Neural progenitor cell (in vitro differentiated cells): ENCODE measurements around the gene PKD2L1. TPM values are rescaled to one million over a fixed set of nuclear protein-coding genes. Genes with fewer than 3 reads are reported as not detected.

Experiments
- DNase-seq: peaks from one replicate; pipeline ENCODE4 v3.0.0-alpha.2; 2016; ENCODE audit warnings: low spot score
- H2AFZ ChIP-seq: fragments of 200-600 bp; sonication (generic); replicated peaks from 2 replicates; pipeline ENCODE4 v1.6.1; 2016; ENCODE audit warnings: antibody characterized with exemption
- H3F3A ChIP-seq: fragments of 200-600 bp; sonication (generic); 2 replicates; pipeline ENCODE4 v1.6.1; 2016; ENCODE audit warnings: antibody characterized with exemption, low read depth
- H3K27ac ChIP-seq: fragments of 200-600 bp; sonication (generic); 2 replicates; pipeline ENCODE4 v1.5.1; 2016; ENCODE audit warnings: mild to moderate bottlenecking
- H3K27me3 ChIP-seq: fragments of 200-600 bp; sonication (generic); 2 replicates; pipeline ENCODE4 v1.6.1; 2016; ENCODE audit warnings: mild to moderate bottlenecking, moderate library complexity
- H3K36me3 ChIP-seq: fragments of 200-600 bp; sonication (generic); 2 replicates; pipeline ENCODE4 v1.5.1; 2016
- H3K4me1 ChIP-seq: fragments of 200-600 bp; sonication (generic); 2 replicates; pipeline ENCODE4 v1.6.1; 2016; ENCODE audit warnings: mixed run types
- H3K4me2 ChIP-seq: fragments of 200-600 bp; sonication (generic); 2 replicates; pipeline ENCODE4 v1.6.1; 2016
- H3K4me3 ChIP-seq: fragments of 200-600 bp; sonication (generic); 2 replicates; pipeline ENCODE4 v1.5.1; 2016
- H3K79me2 ChIP-seq: fragments of 200-600 bp; sonication (generic); 2 replicates; pipeline ENCODE4 v1.6.1; 2016; ENCODE audit warnings: low read depth
- H3K9ac ChIP-seq: fragments of 200-600 bp; sonication (generic); 2 replicates; pipeline ENCODE4 v1.6.1; 2016
- H3K9me3 ChIP-seq: fragments of 200-600 bp; sonication (generic); 2 replicates; pipeline ENCODE4 v1.5.1; 2016; ENCODE audit warnings: low read depth
- H4K20me1 ChIP-seq: fragments of 200-600 bp; sonication (generic); 2 replicates; pipeline ENCODE4 v1.6.1; 2016; ENCODE audit warnings: low read depth
- H3K27ac Mint-ChIP-seq: 3 replicates; pipeline ENCODE4 v1.8.0; 2021; ENCODE audit warnings: mixed read lengths
- H3K27me3 Mint-ChIP-seq: 2 replicates; pipeline ENCODE4 v1.8.0; 2022; ENCODE audit warnings: low read depth, mild to moderate bottlenecking, inconsistent platforms, moderate library complexity, mixed read lengths; ENCODE audit not compliant: insufficient read depth
- H3K36me3 Mint-ChIP-seq: 3 replicates; pipeline ENCODE4 v1.8.0; 2021; ENCODE audit warnings: mixed read lengths
- H3K4me1 Mint-ChIP-seq: 3 replicates; pipeline ENCODE4 v1.8.0; 2021; ENCODE audit warnings: mixed read lengths
- H3K4me3 Mint-ChIP-seq: 3 replicates; pipeline ENCODE4 v1.8.0; 2021; ENCODE audit warnings: mild to moderate bottlenecking, moderate library complexity, mixed read lengths
- H3K9me3 Mint-ChIP-seq: 3 replicates; pipeline ENCODE4 v1.8.0; 2020; ENCODE audit warnings: mixed read lengths
- EZH2phosphoT487 ChIP-seq: fragments of 200-600 bp; sonication (generic); IDR thresholded peaks from 2 replicates; pipeline ENCODE4 v1.6.1; 2017; ENCODE audit warnings: antibody characterized with exemption
- small RNA-seq: library from RNA; depleted of rRNA; stranded (forward); fragments of <200 nt; gene quantifications from one replicate; pipeline ENCODE3, GENCODE V24; 2015
- total RNA-seq: library from RNA; depleted of rRNA; stranded (reverse); fragments of >200 nt; gene quantifications from 2 replicates; pipeline ENCODE4 v1.2.3, GENCODE V29; 2015; ENCODE audit warnings: low replicate concordance

PKD2L1 gene
- total RNA-seq, 1 donor from 2014 or later, result not detected

GRCh38 chr10:100238429-100238828 lies 91.6 kb downstream of the PKD2L1 start:
- Histone ChIP-seq H3K4me1 (no peaks in the 10 kb centered on the region), H4K20me1 (peaks cover 4% of the 10 kb centered on the region), H3K9ac (no peak overlapping the region), H3K79me2 (no peaks in the 10 kb centered on the region), H3K4me3 (no peak overlapping the region), H2AFZ (no peak overlapping the region), H3F3A (no peaks in the 10 kb centered on the region), H3K27ac (no peak overlapping the region), H3K4me2 (no peak overlapping the region), H3K36me3 (peaks cover 3% of the 10 kb centered on the region), H3K27me3 (no peaks in the 10 kb centered on the region), H3K9me3 (no peaks in the 10 kb centered on the region)
- TF ChIP-seq EZH2phosphoT487, result no peak
- Mint-ChIP-seq H3K9me3 (no peaks in the 10 kb centered on the region), H3K4me1 (no peaks in the 10 kb centered on the region), H3K27ac (no peak overlapping the region), H3K27me3 (no peaks in the 10 kb centered on the region), H3K36me3 (peaks cover 13% of the 10 kb centered on the region), H3K4me3 (no peak overlapping the region)
- DNase-seq, result no peak

Small RNA genes within 50 kb of the gene (small RNA-seq; reads per million reads assigned to genes)
- gene RNU6-422P, result not detected

Other genes with a start within 250 kb of the PKD2L1 start
- not detected in 2 replicates for gene CPN1, start 248.4 kb downstream of the PKD2L1 start, total RNA-seq
- 31.2 and 35.7 TPM in 2 replicates for gene ERLIN1, start 144.2 kb downstream of the PKD2L1 start, total RNA-seq
- gene CHUK, start 100.6 kb downstream of the PKD2L1 start, total RNA-seq, result 21.6 and 34.1 TPM in 2 replicates
- 35.5 and 36.2 TPM in 2 replicates for gene CWF19L1, start 62.6 kb downstream of the PKD2L1 start, total RNA-seq
- 58.3 and 87.1 TPM in 2 replicates for gene BLOC1S2, start 43.5 kb downstream of the PKD2L1 start, total RNA-seq
- 448 and 468 TPM in 2 replicates for gene SCD, start 17.0 kb upstream of the PKD2L1 start, total RNA-seq
- 5.8 and 9.0 TPM in 2 replicates for gene WNT8B, start 132.8 kb upstream of the PKD2L1 start, total RNA-seq
- 8.8 and 11.6 TPM in 2 replicates for gene SEC31B, start 189.6 kb upstream of the PKD2L1 start, total RNA-seq
- gene NDUFB8, start 199.6 kb upstream of the PKD2L1 start, total RNA-seq, result 124 and 144 TPM in 2 replicates
- 24.2 and 26.4 TPM in 2 replicates for gene HIF1AN, start 205.7 kb upstream of the PKD2L1 start, total RNA-seq